BLaER1 (cell line): ENCODE measurements around the gene CYP2B6.
"Not testable (repeated sequence)": the region's sequence is repeated elsewhere in the genome, so short reads cannot be mapped to it uniquely, and the experiment has no call there.

Experiments
- H3K27ac ChIP-seq: shearing (Covaris generic); formaldehyde crosslinking; 2 replicates; pipeline ENCODE4 v1.8.1; 2022
- H3K27me3 ChIP-seq: shearing (Covaris generic); formaldehyde crosslinking; 2 replicates; pipeline ENCODE4 v1.8.1; 2022
- H3K36me3 ChIP-seq: shearing (Covaris generic); formaldehyde crosslinking; 2 replicates; pipeline ENCODE4 v1.8.1; 2022
- H3K4me1 ChIP-seq: shearing (Covaris generic); formaldehyde crosslinking; 2 replicates; pipeline ENCODE4 v1.8.1; 2022
- H3K4me2 ChIP-seq: shearing (Covaris generic); formaldehyde crosslinking; 2 replicates; pipeline ENCODE4 v1.8.1; 2022
- H3K4me3 ChIP-seq: shearing (Covaris generic); formaldehyde crosslinking; 2 replicates; pipeline ENCODE4 v1.8.1; 2022
- H3K9ac ChIP-seq: shearing (Covaris generic); formaldehyde crosslinking; 2 replicates; pipeline ENCODE4 v1.8.1; 2022
- H3K9me3 ChIP-seq: shearing (Covaris generic); formaldehyde crosslinking; 2 replicates; pipeline ENCODE4 v1.8.1; 2022
- H4K20me1 ChIP-seq: shearing (Covaris generic); formaldehyde crosslinking; 2 replicates; pipeline ENCODE4 v1.8.1; 2022
- Cebpa-rat ChIP-seq: shearing (Covaris generic); IDR thresholded peaks from 2 replicates; pipeline ENCODE4 v1.8.1; 2022

CYP2B6 gene

GRCh38 chr19:40981591-40981990 lies 9.5 kb upstream of the CYP2B6 start:
- H3K9ac ChIP-seq, result no peak overlapping the region
- H3K27me3 ChIP-seq, result no peaks in the 10 kb centered on the region
- no peak overlapping the region for H3K4me3 ChIP-seq
- no peak for TF ChIP-seq Cebpa-rat
- no peaks in the 10 kb centered on the region for H3K36me3 ChIP-seq
- H3K9me3 ChIP-seq, result peaks cover 8% of the 10 kb centered on the region; the same call in 1 of the 2 replicates
- no peak overlapping the region for H3K27ac ChIP-seq
- H3K4me2 ChIP-seq, result no peak overlapping the region
- H4K20me1 ChIP-seq, result no peaks in the 10 kb centered on the region
- H3K4me1 ChIP-seq, result no peaks in the 10 kb centered on the region

GRCh38 chr19:40982594-40983101 lies 8.4 kb upstream of the CYP2B6 start:
- Histone ChIP-seq H3K9ac (no peak overlapping the region), H3K4me2 (no peak overlapping the region), H3K4me3 (no peak overlapping the region), H4K20me1 (no peaks in the 10 kb centered on the region), H3K27me3 (no peaks in the 10 kb centered on the region), H3K27ac (no peak overlapping the region), H3K36me3 (no peaks in the 10 kb centered on the region), H3K4me1 (no peaks in the 10 kb centered on the region), H3K9me3 (peaks cover 13% of the 10 kb centered on the region)
- no peak for TF ChIP-seq Cebpa-rat

- Histone ChIP-seq H3K27me3 (no peaks in the 10 kb centered on the region), H3K36me3 (no peaks in the 10 kb centered on the region), H4K20me1 (no peaks in the 10 kb centered on the region), H3K9ac (no peak overlapping the region), H3K27ac (no peak overlapping the region), H3K4me3 (no peak overlapping the region), H3K9me3 (peaks cover 7% of the 10 kb centered on the region), H3K4me2 (no peak overlapping the region), H3K4me1 (no peaks in the 10 kb centered on the region)
- TF ChIP-seq Cebpa-rat, result no peak
Measured at GRCh38 chr19:40989453-40989852, 1.6 kb upstream of the CYP2B6 start.

GRCh38 chr19:40995355-40995754 lies 4.3 kb downstream of the CYP2B6 start:
- no peaks in the 10 kb centered on the region for H4K20me1 ChIP-seq
- no peaks in the 10 kb centered on the region for H3K27me3 ChIP-seq
- peaks cover 10% of the 10 kb centered on the region for H3K9me3 ChIP-seq
- H3K27ac ChIP-seq, result no peak overlapping the region
- no peak overlapping the region for H3K4me2 ChIP-seq
- H3K9ac ChIP-seq, result no peak overlapping the region
- TF ChIP-seq Cebpa-rat, result no peak
- no peaks in the 10 kb centered on the region for H3K4me1 ChIP-seq
- H3K4me3 ChIP-seq, result no peak overlapping the region
- no peaks in the 10 kb centered on the region for H3K36me3 ChIP-seq

- peaks cover 11% of the 10 kb centered on the region for H3K9me3 ChIP-seq
- H3K27ac ChIP-seq, H3K27me3 ChIP-seq, H3K4me3 ChIP-seq, H3K4me2 ChIP-seq, H3K9ac ChIP-seq, H4K20me1 ChIP-seq, H3K4me1 ChIP-seq, H3K36me3 ChIP-seq: not testable (repeated sequence)
Measured at GRCh38 chr19:40999018-40999417, 7.9 kb downstream of the CYP2B6 start.

- H3K9me3 ChIP-seq, result peaks cover 11% of the 10 kb centered on the region
- no peak for TF ChIP-seq Cebpa-rat
- no peak overlapping the region for H3K4me2 ChIP-seq
- no peaks in the 10 kb centered on the region for H4K20me1 ChIP-seq
- H3K9ac ChIP-seq, result no peak overlapping the region
- no peaks in the 10 kb centered on the region for H3K36me3 ChIP-seq
- no peak overlapping the region for H3K27ac ChIP-seq
- no peaks in the 10 kb centered on the region for H3K27me3 ChIP-seq
- no peaks in the 10 kb centered on the region for H3K4me1 ChIP-seq
- H3K4me3 ChIP-seq, result no peak overlapping the region
Measured at GRCh38 chr19:41000310-41000737, 9.2 kb downstream of the CYP2B6 start.

- Histone ChIP-seq H4K20me1 (no peaks in the 10 kb centered on the region), H3K9me3 (peaks cover 11% of the 10 kb centered on the region), H3K4me2 (no peak overlapping the region), H3K9ac (no peak overlapping the region), H3K27ac (no peak overlapping the region), H3K27me3 (no peaks in the 10 kb centered on the region), H3K4me1 (no peaks in the 10 kb centered on the region), H3K4me3 (no peak overlapping the region), H3K36me3 (no peaks in the 10 kb centered on the region)
- no peak for TF ChIP-seq Cebpa-rat
Measured at GRCh38 chr19:41001243-41001971, 10.3 kb downstream of the CYP2B6 start.

- H4K20me1 ChIP-seq, H3K27ac ChIP-seq, H3K4me2 ChIP-seq: not testable (repeated sequence)
Measured at GRCh38 chr19:41003656-41004055, 12.6 kb downstream of the CYP2B6 start.

GRCh38 chr19:41009700-41010235 lies 18.7 kb downstream of the CYP2B6 start:
- Histone ChIP-seq H3K27ac (no peak overlapping the region), H3K9ac (no peak overlapping the region), H3K4me3 (no peak overlapping the region), H3K4me2 (no peak overlapping the region), H3K27me3 (no peaks in the 10 kb centered on the region), H3K4me1 (no peaks in the 10 kb centered on the region), H3K36me3 (no peaks in the 10 kb centered on the region), H3K9me3 (no peaks in the 10 kb centered on the region), H4K20me1 (no peaks in the 10 kb centered on the region)
- TF ChIP-seq Cebpa-rat, result no peak

More at GRCh38 chr19:41003656-41004055, 12.6 kb downstream of the CYP2B6 start:
- not testable (repeated sequence) for H3K27me3 ChIP-seq, H3K36me3 ChIP-seq, H3K4me1 ChIP-seq, H3K9ac ChIP-seq, H3K4me3 ChIP-seq
- peaks cover 11% of the 10 kb centered on the region for H3K9me3 ChIP-seq

GRCh38 chr19:41013359-41013758 lies 22.3 kb downstream of the CYP2B6 start:
- no peaks in the 10 kb centered on the region for H3K9me3 ChIP-seq
- H3K4me2 ChIP-seq, result no peak overlapping the region
- H3K27me3 ChIP-seq, result no peaks in the 10 kb centered on the region
- H3K9ac ChIP-seq, result no peak overlapping the region
- no peaks in the 10 kb centered on the region for H4K20me1 ChIP-seq
- no peak overlapping the region for H3K4me3 ChIP-seq
- H3K4me1 ChIP-seq, result 0 out of 2 replicates have a peak, but pooled peaks cover 4% of the 10 kb centered on the region
- TF ChIP-seq Cebpa-rat, result no peak
- no peaks in the 10 kb centered on the region for H3K36me3 ChIP-seq
- no peak overlapping the region for H3K27ac ChIP-seq
